NT2/D1 (cell line): ENCODE data around the gene TMEM185A.
"Not testable (repeated sequence)": the region's sequence is repeated elsewhere in the genome, so short reads cannot be mapped to it uniquely, and the experiment has no call there.

ENCODE experiments used
- DNase-seq: peaks from one replicate; pipeline ENCODE4 v3.0.0-alpha.2; 2011; ENCODE audit warnings: low read depth, low spot score
- H3K27me3 ChIP-seq: 2 replicates; pipeline ENCODE4 v1.6.0; 2011; ENCODE audit warnings: mild to moderate bottlenecking; ENCODE audit not compliant: insufficient read length, insufficient read depth
- H3K36me3 ChIP-seq: 2 replicates; pipeline ENCODE4 v1.6.1; 2011; ENCODE audit warnings: mild to moderate bottlenecking, low read length, mixed read lengths; ENCODE audit not compliant: insufficient read depth, insufficient read length
- H3K4me1 ChIP-seq: 2 replicates; pipeline ENCODE4 v1.5.1; 2011; ENCODE audit not compliant: insufficient read depth, insufficient read length
- H3K4me3 ChIP-seq: 2 replicates; pipeline ENCODE4 v1.5.1; 2011; ENCODE audit warnings: low read depth; ENCODE audit not compliant: insufficient read length
- H3K9ac ChIP-seq: 2 replicates; pipeline ENCODE4 v1.6.0; 2011; ENCODE audit warnings: low read depth; ENCODE audit not compliant: insufficient read length
- H3K9me3 ChIP-seq: 2 replicates; pipeline ENCODE4 v1.5.1; 2011; ENCODE audit warnings: mild to moderate bottlenecking, low read length; ENCODE audit not compliant: insufficient read depth

TMEM185A gene

DNA sequence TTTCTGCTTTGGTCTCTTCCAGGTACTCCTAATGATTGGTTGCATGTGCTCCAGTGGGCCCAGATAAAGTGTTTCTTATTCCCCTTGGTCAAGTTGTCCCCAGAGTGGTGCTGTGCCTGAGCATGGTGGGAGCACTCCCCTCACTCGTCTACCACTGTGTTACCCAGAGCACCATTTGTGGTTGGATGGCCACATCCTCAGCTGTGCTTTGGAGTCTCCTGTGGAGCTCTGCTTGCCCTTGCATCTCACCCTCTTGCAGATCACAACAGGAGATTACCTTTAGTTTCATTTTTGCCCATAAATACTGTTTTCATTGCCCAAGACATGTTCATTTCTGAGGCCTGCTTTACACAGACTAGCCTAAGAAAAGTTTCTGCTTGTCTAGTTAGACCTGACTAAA lies 81.1 kb downstream of the TMEM185A start:
- not testable (repeated sequence) for H3K36me3 ChIP-seq, DNase-seq, H3K4me1 ChIP-seq, H3K4me3 ChIP-seq, H3K9me3 ChIP-seq, H3K9ac ChIP-seq, H3K27me3 ChIP-seq

DNA sequence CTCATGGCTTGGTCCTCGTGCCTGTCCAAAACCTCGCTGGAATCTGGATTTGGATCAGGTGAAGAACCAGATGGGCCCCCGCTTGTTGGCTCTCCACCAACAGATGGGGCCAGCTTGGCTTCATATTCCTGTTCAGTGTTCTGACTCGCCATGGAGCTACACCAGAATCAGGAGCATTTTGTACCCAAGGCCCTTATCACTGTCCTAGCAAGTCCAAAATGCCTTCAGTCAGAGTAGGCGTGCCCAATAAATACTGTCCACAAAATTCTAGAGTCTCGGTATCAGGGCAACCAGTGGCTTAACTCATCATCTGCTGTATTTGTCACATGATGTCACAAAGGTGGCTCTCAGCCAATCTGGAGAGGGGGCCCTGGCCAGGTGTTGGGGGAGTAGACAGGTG lies 81.9 kb downstream of the TMEM185A start, which contains the start of gene HSFX3:
Gene HSFX3, minus strand, starts transcription at position 224 of the 400 bp plus-strand sequence. Its CDS starts 72 bp downstream, at position 152.
- not testable (repeated sequence) for H3K36me3 ChIP-seq, H3K27me3 ChIP-seq, H3K9ac ChIP-seq, DNase-seq, H3K4me1 ChIP-seq, H3K9me3 ChIP-seq, H3K4me3 ChIP-seq

DNA sequence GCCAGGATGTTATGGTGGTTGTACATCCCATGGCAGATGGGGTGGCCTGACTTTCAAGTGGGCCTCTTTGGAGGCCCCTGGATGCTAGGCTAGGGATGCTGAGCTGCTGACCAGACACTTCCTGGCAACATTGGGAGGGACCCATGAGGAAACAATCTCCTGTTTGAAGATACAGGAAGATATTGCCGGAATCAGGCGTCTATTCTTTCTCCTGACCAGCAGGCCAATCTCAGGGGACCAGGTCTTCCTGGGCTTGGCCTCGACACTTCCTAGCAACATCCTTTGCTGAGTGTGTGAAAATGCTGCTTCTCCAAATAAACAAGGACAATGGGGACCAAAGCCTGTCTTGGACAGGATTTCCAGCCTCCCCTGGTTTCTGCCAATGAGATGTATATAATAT lies 83.8 kb downstream of the TMEM185A start:
- not testable (repeated sequence) for H3K36me3 ChIP-seq, H3K9me3 ChIP-seq, DNase-seq, H3K27me3 ChIP-seq, H3K4me3 ChIP-seq, H3K4me1 ChIP-seq, H3K9ac ChIP-seq

DNA sequence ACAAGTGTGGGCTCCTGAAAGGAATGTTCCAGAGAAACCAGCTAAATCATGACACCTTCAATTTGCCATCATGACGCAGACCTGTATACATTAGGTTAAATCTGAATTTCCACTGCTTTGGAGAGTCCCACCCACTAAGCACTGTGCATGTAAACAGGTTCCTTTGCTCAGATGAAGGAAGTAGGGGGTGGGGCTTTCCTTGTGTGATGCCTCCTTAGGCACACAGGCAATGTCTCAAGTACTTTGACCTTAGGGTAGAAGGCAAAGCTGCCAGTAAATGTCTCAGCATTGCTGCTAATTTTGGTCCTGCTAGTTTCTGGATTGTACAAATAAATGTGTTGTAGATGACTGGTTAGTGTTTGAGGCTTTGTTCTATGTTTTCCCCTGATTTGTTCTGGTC lies 84.6 kb downstream of the TMEM185A start:
- not testable (repeated sequence) for H3K4me1 ChIP-seq, H3K9ac ChIP-seq, DNase-seq, H3K9me3 ChIP-seq, H3K36me3 ChIP-seq, H3K4me3 ChIP-seq, H3K27me3 ChIP-seq
